ENCODE measurements around the gene SVIL. TPM values are rescaled to one million over a fixed set of nuclear protein-coding genes. Genes with fewer than 3 reads are reported as not detected.

The SVIL gene
- total and polyA plus RNA-seq, 4 donors: 3.1 to 26.0 (median 9.4) TPM

DNA sequence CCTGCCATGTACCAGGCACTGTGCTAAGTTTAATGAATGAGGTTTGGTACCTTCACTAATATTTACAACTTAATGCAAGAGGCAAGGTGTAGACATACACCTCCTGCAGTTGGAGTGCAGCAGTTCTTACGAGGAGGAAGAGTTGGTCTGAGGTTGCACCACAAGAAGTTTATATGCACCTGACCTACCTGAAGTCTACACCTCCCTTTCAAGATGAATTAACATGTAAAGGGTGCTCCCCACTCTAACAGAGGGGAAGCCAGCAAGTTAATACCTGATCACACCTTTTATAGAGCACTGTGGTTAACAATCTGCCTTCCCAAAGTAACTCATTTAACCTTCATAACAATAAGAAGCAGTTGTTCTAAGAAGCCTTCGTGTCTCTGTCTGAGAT lies 225.9 kb downstream of the SVIL start:
- no peak for TF ChIP-seq HNF4A (conservative IDR thresholded peaks at IDR 0.05)
- TF ChIP-seq FOXA1 (IDR thresholded peaks at IDR 0.05): no peak
- no peak for TF ChIP-seq SP1 (IDR thresholded peaks at IDR 0.05)
- TF ChIP-seq JUND (IDR thresholded peaks at IDR 0.05): no peak
- TF ChIP-seq, protein P1, sequence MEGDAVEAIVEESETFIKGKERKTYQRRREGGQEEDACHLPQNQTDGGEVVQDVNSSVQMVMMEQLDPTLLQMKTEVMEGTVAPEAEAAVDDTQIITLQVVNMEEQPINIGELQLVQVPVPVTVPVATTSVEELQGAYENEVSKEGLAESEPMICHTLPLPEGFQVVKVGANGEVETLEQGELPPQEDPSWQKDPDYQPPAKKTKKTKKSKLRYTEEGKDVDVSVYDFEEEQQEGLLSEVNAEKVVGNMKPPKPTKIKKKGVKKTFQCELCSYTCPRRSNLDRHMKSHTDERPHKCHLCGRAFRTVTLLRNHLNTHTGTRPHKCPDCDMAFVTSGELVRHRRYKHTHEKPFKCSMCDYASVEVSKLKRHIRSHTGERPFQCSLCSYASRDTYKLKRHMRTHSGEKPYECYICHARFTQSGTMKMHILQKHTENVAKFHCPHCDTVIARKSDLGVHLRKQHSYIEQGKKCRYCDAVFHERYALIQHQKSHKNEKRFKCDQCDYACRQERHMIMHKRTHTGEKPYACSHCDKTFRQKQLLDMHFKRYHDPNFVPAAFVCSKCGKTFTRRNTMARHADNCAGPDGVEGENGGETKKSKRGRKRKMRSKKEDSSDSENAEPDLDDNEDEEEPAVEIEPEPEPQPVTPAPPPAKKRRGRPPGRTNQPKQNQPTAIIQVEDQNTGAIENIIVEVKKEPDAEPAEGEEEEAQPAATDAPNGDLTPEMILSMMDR (IDR thresholded peaks at IDR 0.05; ENCODE audit: low read depth, low read length, missing input control): no peak
- Histone ChIP-seq H3K9me3 (ENCODE audit: control insufficient read depth in 4 of 4, low read length in 3 of 4) (no peaks in the 10 kb centered on the region), H3K4me1 (ENCODE audit: control insufficient read depth in 4 of 4, insufficient read depth in 4 of 4, low read length in 3 of 4) (peaks cover 7 to 24% (median 9%) of the 10 kb centered on the region in 4 donors), H3K36me3 (ENCODE audit: control insufficient read depth in 4 of 4, insufficient read depth in 3 of 4, low read depth in 1 of 4, low read length in 3 of 4) (no peaks in the 10 kb centered on the region), H3K9ac (ENCODE audit: low read depth in 1 of 2, low read length in 2 of 2) (peak overlapping the region in 1 of 2 donors; percentile 87), H3K27ac (ENCODE audit: low read depth in 1 of 2, low read length in 2 of 2) (peak overlapping the region; percentile 74 to 85), H3K27me3 (ENCODE audit: control insufficient read depth in 4 of 4, insufficient read depth in 4 of 4, low read length in 3 of 4) (no peaks in the 10 kb centered on the region), H3K4me3 (ENCODE audit: low read depth in 1 of 3, low read length in 3 of 3) (peak overlapping the region in 2 of 3 donors; percentile 78 to 87)
- WGBS: 65% methylated on average over 2 of the region's 2 CpGs
- no peak for DNase-seq (ENCODE audit: low spot score)

Small RNA genes lying within 50 kb of the gene (small RNA-seq; reads per million reads assigned to genes)
- not detected for gene MIR604
- gene MIR938: not detected
- not detected for gene RF00105
